Testis (tissue), 2 donors: ENCODE measurements around the gene SDK1.

Source experiments
- CTCF ChIP-seq, 3 experiments: fragments of 450-650 bp in 2 of 3; fragments of 200-600 bp in 1 of 3; sonication (generic) in 1 of 3; IDR thresholded peaks; one replicate each; pipeline ENCODE4 v1.5.1; 2016 to 2019; ENCODE audit warnings: antibody characterized with exemption in 3 of 3, mild to moderate bottlenecking in 2 of 3, moderate library complexity in 1 of 3
- POLR2A ChIP-seq: fragments of 450-650 bp; IDR thresholded peaks from one replicate; pipeline ENCODE4 v1.6.1; 2017; ENCODE audit warnings: antibody characterized with exemption, mild to moderate bottlenecking, moderate library complexity

DNA sequence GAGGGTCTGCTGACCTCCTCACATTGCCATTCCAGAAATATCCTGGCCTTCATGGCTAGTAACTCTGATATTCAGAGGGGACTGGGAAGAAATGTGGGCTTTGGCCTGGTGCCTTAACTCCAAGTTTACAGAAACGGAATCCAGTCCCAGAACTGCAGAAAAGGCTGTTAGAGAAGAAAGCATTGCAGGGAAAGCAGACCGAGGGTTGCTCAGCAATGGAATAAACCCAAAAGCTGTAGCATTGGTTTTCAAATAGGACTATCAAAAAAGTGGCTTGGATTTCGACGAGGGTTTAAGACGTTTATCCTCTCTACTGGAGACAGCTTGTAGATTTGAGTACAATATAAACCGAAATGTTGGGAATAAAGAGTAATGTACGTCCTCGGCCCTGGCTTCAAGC, 955.2 kb downstream of the SDK1 start:
- TF ChIP-seq POLR2A: no peak
- TF ChIP-seq CTCF (IDR thresholded peaks at IDR 0.05): no peak
